OCI-LY3 (cell line): ENCODE data around the gene RETREG1.

ENCODE experiments used
- CTCF ChIP-seq: fragments of 200-600, 300-600 bp; sonication (generic); IDR thresholded peaks from 2 replicates; pipeline ENCODE4 v1.5.1; 2014; ENCODE audit warnings: antibody characterized with exemption, low read length, low read depth
- EZH2phosphoT487 ChIP-seq: fragments of 200-600 bp; shearing (Covaris generic); IDR thresholded peaks from 2 replicates; pipeline ENCODE4 v1.6.1; 2018; ENCODE audit warnings: antibody characterized with exemption, mixed run types, low read depth

DNA sequence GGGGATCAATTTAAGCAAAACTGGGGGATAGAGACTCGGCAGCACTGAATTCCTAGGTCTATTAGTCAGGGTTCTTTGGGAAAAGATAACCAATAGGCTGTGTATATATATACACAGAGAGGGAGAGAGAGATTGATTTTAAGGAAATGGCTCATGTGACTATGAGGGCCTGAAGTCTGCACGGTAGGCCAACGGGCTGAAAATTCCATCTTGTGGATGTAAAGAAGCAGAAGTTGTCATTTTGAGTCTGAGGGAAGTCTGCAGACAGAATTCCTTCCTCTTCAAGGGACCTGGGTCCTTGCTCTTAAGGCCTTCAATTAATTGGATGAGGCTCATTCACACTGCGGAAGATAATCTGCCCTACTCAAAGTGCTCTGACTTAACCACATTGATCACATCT lies 91.1 kb downstream of the RETREG1 start:
- TF ChIP-seq CTCF, result no peak
- TF ChIP-seq EZH2phosphoT487, result no peak
